ENCODE data around the gene SFSWAP. TPM values are rescaled to one million over a fixed set of nuclear protein-coding genes. Genes with fewer than 3 reads are reported as not detected.

SFSWAP gene
- polyA plus RNA-seq, 1 donor from 2014 or later = 56.6 TPM

GRCh38 chr12:131724534-131724933, 13.6 kb downstream of the SFSWAP start:
- H3K9me2 ChIP-seq (ENCODE audit: insufficient read depth, low read length) = no peaks in the 10 kb centered on the region
- no peak overlapping the region for H3K4me3 ChIP-seq (ENCODE audit: low read length)
- peaks cover 6% of the 10 kb centered on the region for H3K79me2 ChIP-seq (replicated peaks; ENCODE audit: insufficient read depth, low read length)
- no peak overlapping the region for H2AFZ ChIP-seq (ENCODE audit: low read depth, low read length)
- no peak for TF ChIP-seq EP300 (conservative IDR thresholded peaks at IDR 0.05; ENCODE audit: poor library complexity, severe bottlenecking)
- TF ChIP-seq SMC3 (conservative IDR thresholded peaks at IDR 0.05; ENCODE audit: poor library complexity) = no peak
- no peak for TF ChIP-seq RAD21 (conservative IDR thresholded peaks at IDR 0.05)
- no peak for TF ChIP-seq POLR2AphosphoS5 (IDR thresholded peaks at IDR 0.05)
- no peak for TF ChIP-seq CTCF (IDR thresholded peaks at IDR 0.05; ENCODE audit: poor library complexity, severe bottlenecking)
- TF ChIP-seq, protein P1, sequence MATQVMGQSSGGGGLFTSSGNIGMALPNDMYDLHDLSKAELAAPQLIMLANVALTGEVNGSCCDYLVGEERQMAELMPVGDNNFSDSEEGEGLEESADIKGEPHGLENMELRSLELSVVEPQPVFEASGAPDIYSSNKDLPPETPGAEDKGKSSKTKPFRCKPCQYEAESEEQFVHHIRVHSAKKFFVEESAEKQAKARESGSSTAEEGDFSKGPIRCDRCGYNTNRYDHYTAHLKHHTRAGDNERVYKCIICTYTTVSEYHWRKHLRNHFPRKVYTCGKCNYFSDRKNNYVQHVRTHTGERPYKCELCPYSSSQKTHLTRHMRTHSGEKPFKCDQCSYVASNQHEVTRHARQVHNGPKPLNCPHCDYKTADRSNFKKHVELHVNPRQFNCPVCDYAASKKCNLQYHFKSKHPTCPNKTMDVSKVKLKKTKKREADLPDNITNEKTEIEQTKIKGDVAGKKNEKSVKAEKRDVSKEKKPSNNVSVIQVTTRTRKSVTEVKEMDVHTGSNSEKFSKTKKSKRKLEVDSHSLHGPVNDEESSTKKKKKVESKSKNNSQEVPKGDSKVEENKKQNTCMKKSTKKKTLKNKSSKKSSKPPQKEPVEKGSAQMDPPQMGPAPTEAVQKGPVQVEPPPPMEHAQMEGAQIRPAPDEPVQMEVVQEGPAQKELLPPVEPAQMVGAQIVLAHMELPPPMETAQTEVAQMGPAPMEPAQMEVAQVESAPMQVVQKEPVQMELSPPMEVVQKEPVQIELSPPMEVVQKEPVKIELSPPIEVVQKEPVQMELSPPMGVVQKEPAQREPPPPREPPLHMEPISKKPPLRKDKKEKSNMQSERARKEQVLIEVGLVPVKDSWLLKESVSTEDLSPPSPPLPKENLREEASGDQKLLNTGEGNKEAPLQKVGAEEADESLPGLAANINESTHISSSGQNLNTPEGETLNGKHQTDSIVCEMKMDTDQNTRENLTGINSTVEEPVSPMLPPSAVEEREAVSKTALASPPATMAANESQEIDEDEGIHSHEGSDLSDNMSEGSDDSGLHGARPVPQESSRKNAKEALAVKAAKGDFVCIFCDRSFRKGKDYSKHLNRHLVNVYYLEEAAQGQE (IDR thresholded peaks at IDR 0.05; ENCODE audit: borderline replicate concordance) = no peak
- TF ChIP-seq TAF1 (IDR thresholded peaks at IDR 0.05; ENCODE audit: low read depth) = no peak
- no peak for TF ChIP-seq EZH2 (IDR thresholded peaks at IDR 0.05; ENCODE audit: borderline replicate concordance, insufficient read depth, low read length, poor library complexity, severe bottlenecking)
- H3K36me3 ChIP-seq (ENCODE audit: insufficient read depth, low read length) = peaks cover 14% of the 10 kb centered on the region
- no peaks in the 10 kb centered on the region for H3K27me3 ChIP-seq (ENCODE audit: insufficient read depth, low read depth, low read length)
- H3F3A ChIP-seq (ENCODE audit: insufficient read depth, low read length, poor library complexity, severe bottlenecking) = no peaks in the 10 kb centered on the region
- no peaks in the 10 kb centered on the region for H4K20me1 ChIP-seq (ENCODE audit: insufficient read depth)
- H3K9ac ChIP-seq (ENCODE audit: low read length) = no peak overlapping the region
- H3K27ac ChIP-seq (ENCODE audit: low read length) = no peak overlapping the region
- no peaks in the 10 kb centered on the region for H3K9me3 ChIP-seq (ENCODE audit: low read length)
- H3K4me2 ChIP-seq (ENCODE audit: low read length) = no peak overlapping the region

DNA sequence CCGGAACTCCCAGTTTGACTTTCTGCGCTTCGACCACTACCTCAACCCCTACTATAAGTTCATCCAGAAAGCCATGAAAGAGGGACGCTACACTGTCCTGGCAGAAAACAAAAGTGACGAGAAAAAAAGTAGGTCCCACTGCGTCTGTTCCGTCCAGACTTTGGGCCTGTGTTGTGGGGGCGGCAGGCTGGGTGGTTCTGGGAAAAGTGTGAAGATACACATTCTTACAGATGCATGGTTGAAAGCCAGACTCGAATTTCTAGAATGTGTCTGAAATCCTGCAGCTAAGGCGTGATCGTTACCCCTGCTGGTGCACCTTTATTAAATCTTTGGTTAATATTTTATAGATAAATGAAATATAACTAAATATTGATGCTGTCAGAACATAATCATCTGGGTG, 14.6 kb downstream of the SFSWAP start:
- Histone ChIP-seq H3K4me2 (ENCODE audit: low read length) (no peak overlapping the region), H3K36me3 (ENCODE audit: insufficient read depth, low read length) (peaks cover 14% of the 10 kb centered on the region), H3K9me3 (ENCODE audit: low read length) (no peaks in the 10 kb centered on the region), H3K4me3 (ENCODE audit: low read length) (no peak overlapping the region), H3K9me2 (ENCODE audit: insufficient read depth, low read length) (no peaks in the 10 kb centered on the region), H4K20me1 (ENCODE audit: insufficient read depth) (no peaks in the 10 kb centered on the region), H3K79me2 (replicated peaks; ENCODE audit: insufficient read depth, low read length) (peaks cover 6% of the 10 kb centered on the region), H3F3A (ENCODE audit: insufficient read depth, low read length, poor library complexity, severe bottlenecking) (no peaks in the 10 kb centered on the region), H2AFZ (ENCODE audit: low read depth, low read length) (no peak overlapping the region), H3K27me3 (ENCODE audit: insufficient read depth, low read depth, low read length) (no peaks in the 10 kb centered on the region), H3K27ac (ENCODE audit: low read length) (no peak overlapping the region), H3K9ac (ENCODE audit: low read length) (no peak overlapping the region)
- no peak for TF ChIP-seq MXI1 (conservative IDR thresholded peaks at IDR 0.05; ENCODE audit: poor library complexity, severe bottlenecking)
- no peak for TF ChIP-seq TAF1 (IDR thresholded peaks at IDR 0.05; ENCODE audit: low read depth)
- TF ChIP-seq, protein P1 (IDR thresholded peaks at IDR 0.05; ENCODE audit: borderline replicate concordance) = no peak
- TF ChIP-seq EZH2 (IDR thresholded peaks at IDR 0.05; ENCODE audit: borderline replicate concordance, insufficient read depth, low read length, poor library complexity, severe bottlenecking) = no peak
- TF ChIP-seq CTCF (IDR thresholded peaks at IDR 0.05; ENCODE audit: poor library complexity, severe bottlenecking) = no peak
- TF ChIP-seq POLR2AphosphoS5 (IDR thresholded peaks at IDR 0.05) = no peak
- TF ChIP-seq SMC3 (conservative IDR thresholded peaks at IDR 0.05; ENCODE audit: poor library complexity) = no peak

Measured in neural cell (in vitro differentiated cells).